Omental fat pad (tissue), 4 donors: Measurements from ENCODE around the gene FSTL4. TPM values are rescaled to one million over a fixed set of nuclear protein-coding genes. Genes with fewer than 3 reads are reported as not detected.

Experiments used
- ATAC-seq: fragments of 150-250 bp; one replicate; pipeline ENCODE4 v1.9.1; 2016; ENCODE audit warnings: mild to moderate bottlenecking, moderate library complexity; ENCODE audit not compliant: low FRiP score
- DNase-seq: peaks from one replicate; pipeline ENCODE4 v3.0.0-alpha.2; 2019; ENCODE audit warnings: low spot score
- total RNA-seq, 4 donors: library from RNA; depleted of rRNA; stranded (reverse); fragments of >200 nt; gene quantifications; one replicate each; pipeline ENCODE4 v1.1.0, GENCODE V29; 2016
- TF ChIP-seq, protein P1 (sequence below), 3 donors: fragments of 450-650 bp; IDR thresholded peaks; one replicate each; pipeline ENCODE4 v1.5.1; 2016 to 2017; ENCODE audit warnings: antibody characterized with exemption in 3 of 3, mild to moderate bottlenecking in 3 of 3, moderate library complexity in 2 of 3

FSTL4 gene
- total RNA-seq, 4 donors from 2014 or later, result 0.32 TPM; not detected in 3

GRCh38 chr5:133530270-133530669, 82.1 kb downstream of the FSTL4 start:
- TF ChIP-seq, protein P1, sequence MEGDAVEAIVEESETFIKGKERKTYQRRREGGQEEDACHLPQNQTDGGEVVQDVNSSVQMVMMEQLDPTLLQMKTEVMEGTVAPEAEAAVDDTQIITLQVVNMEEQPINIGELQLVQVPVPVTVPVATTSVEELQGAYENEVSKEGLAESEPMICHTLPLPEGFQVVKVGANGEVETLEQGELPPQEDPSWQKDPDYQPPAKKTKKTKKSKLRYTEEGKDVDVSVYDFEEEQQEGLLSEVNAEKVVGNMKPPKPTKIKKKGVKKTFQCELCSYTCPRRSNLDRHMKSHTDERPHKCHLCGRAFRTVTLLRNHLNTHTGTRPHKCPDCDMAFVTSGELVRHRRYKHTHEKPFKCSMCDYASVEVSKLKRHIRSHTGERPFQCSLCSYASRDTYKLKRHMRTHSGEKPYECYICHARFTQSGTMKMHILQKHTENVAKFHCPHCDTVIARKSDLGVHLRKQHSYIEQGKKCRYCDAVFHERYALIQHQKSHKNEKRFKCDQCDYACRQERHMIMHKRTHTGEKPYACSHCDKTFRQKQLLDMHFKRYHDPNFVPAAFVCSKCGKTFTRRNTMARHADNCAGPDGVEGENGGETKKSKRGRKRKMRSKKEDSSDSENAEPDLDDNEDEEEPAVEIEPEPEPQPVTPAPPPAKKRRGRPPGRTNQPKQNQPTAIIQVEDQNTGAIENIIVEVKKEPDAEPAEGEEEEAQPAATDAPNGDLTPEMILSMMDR (IDR thresholded peaks at IDR 0.05), result no peak

GRCh38 chr5:133528841-133529240, 83.5 kb downstream of the FSTL4 start:
- DNase-seq, result no peak
- TF ChIP-seq, protein P1 (IDR thresholded peaks at IDR 0.05), result no peak
- ATAC-seq, result no peak

More at GRCh38 chr5:133530270-133530669, 82.1 kb downstream of the FSTL4 start:
- DNase-seq (no peak), ATAC-seq (no peak)

DNA sequence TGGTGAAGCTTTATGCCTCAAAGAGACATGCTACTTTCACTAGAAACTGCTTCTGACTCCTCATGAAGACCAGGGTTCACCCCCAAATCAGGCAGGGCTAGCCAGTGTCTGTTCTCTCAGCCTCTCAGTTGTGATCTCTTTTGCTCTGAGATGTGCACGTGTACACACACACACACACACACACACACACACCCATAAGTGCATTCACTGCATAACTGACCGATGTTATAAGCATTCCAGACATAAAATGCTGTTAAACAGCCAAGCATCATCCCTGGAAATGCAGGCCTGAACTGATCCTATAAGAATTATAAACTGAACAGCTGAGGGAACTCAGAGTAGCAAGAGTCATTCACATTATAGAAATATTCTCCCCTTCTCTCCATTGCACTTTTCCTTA, 85.0 kb downstream of the FSTL4 start:
- TF ChIP-seq, protein P1 (IDR thresholded peaks at IDR 0.05), result no peak
- no peak for DNase-seq
- no peak for ATAC-seq

GRCh38 chr5:133526368-133526767, 86.0 kb downstream of the FSTL4 start:
- DNase-seq (no peak), ATAC-seq (no peak)
- TF ChIP-seq, protein P1 (IDR thresholded peaks at IDR 0.05), result no peak

DNA sequence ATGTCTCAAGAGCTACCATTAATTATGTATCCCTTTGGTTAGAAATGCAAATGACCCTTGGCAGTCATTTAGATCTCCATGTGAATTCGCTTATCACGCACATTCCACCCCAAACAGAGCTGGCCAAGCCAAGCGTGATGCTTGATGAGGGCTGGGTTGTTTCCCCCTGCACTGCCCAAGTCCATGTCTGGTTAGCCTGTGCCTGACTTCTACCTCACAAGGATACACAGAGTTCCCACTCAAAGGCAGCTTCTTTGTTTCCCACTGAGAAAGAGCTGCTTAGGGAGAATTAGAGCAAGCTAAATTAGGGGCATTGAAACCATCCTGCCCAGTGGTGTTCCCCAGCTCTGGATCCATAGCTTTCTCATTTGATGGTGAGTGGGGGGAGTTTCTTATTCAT, 87.2 kb downstream of the FSTL4 start:
- ATAC-seq (no peak), DNase-seq (no peak)
- TF ChIP-seq, protein P1 (IDR thresholded peaks at IDR 0.05), result no peak

- TF ChIP-seq, protein P1 (IDR thresholded peaks at IDR 0.05), result no peak
- DNase-seq, result no peak
- ATAC-seq, result no peak
These were observed 87.7 kb downstream of the FSTL4 start for GRCh38 chr5:133524666-133525065.

DNA sequence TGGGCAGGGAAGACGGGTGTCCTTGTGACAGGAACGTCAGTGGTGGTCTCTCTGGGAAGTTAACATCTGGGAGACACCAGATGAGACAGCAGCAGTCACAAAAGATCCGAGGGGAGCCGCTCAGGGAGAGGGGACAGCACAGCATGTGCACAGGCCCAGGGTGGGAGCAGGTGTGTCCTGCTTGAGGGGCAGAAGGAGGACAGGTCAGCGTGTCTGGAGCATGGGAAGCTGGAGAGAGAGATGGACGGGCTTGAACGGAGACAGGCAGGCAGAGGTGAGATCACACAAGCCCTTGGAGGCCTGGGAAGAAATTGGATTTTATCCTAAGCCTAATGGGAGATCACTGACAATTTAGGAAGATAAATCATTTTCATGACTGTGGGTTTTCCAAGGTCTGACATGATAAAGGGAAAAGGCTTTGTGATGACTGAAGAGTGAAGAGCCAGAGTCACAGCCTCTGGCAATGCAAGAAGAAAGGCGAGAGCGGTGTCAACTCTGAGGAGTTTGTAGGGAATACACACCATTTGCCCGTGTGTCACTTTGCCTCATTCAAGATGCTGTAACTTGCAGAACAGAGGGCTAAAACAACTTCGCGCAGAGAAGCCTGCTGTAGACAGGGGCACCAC, 88.3 kb downstream of the FSTL4 start:
- DNase-seq, result no peak
- TF ChIP-seq, protein P1 (IDR thresholded peaks at IDR 0.05), result no peak
- ATAC-seq, result no peak
